Heart left ventricle (tissue), 16 donors: ENCODE results near the gene MRPL24. TPM values are rescaled to one million over a fixed set of nuclear protein-coding genes. Genes with fewer than 3 reads are reported as not detected.

ENCODE experiments used
- ATAC-seq, 4 donors: fragments of 200-7000 bp; cut with Tn5 transposase; one replicate each; pipeline ENCODE4 v1.9.1; 2020 to 2022; ENCODE audit warnings: moderate library complexity in 4 of 4, mild to moderate bottlenecking in 3 of 4, moderate number of reproducible peaks in 1 of 4
- DNase-seq, 5 donors: peaks; one replicate each; pipeline ENCODE4 v3.0.0-alpha.2; 2020
- H3K27ac ChIP-seq, 12 donors: fragments of 200-600 bp; sonication (generic) in 4 of 12; one replicate each; pipeline versions ENCODE4 v1.5.0 to v1.8.0; 2016 to 2022; ENCODE audit warnings: mild to moderate bottlenecking in 2 of 12
- H3K27me3 ChIP-seq, 9 donors: fragments of 200-600 bp; sonication (generic) in 2 of 9; one replicate each; pipeline versions ENCODE4 v1.5.1 to v1.8.0; 2016 to 2022; ENCODE audit warnings: mild to moderate bottlenecking in 3 of 9
- H3K36me3 ChIP-seq, 9 donors: fragments of 200-600 bp; sonication (generic) in 2 of 9; one replicate each; pipeline versions ENCODE4 v1.5.0 to v1.8.0; 2018 to 2022; ENCODE audit warnings: mild to moderate bottlenecking in 2 of 9
- H3K4me1 ChIP-seq, 12 donors: fragments of 200-600 bp; sonication (generic) in 4 of 12; one replicate each; pipeline versions ENCODE4 v1.5.0 to v1.8.0; 2016 to 2022; ENCODE audit warnings: mild to moderate bottlenecking in 3 of 12
- H3K4me3 ChIP-seq, 12 donors: fragments of 200-600 bp; sonication (generic) in 4 of 12; one replicate each; pipeline versions ENCODE4 v1.5.0 to v1.8.0; 2017 to 2022; ENCODE audit warnings: mild to moderate bottlenecking in 9 of 12, moderate library complexity in 4 of 12
- H3K9me3 ChIP-seq, 12 donors: fragments of 200-600 bp; sonication (generic) in 4 of 12; one replicate each; pipeline versions ENCODE4 v1.5.0 to v1.8.0; 2016 to 2022; ENCODE audit warnings: mild to moderate bottlenecking in 1 of 12
- POLR2A ChIP-seq, 2 donors: fragments of 450-650 bp; IDR thresholded peaks; one replicate each; pipeline ENCODE4 v1.6.1; 2017; ENCODE audit warnings: antibody characterized with exemption in 2 of 2, mild to moderate bottlenecking in 2 of 2, moderate library complexity in 2 of 2
- WGBS, 4 donors: extraction: QIAGEN DNeasy Blood & Tissue Kit in 2 of 4; methylation state at CpG; one replicate each; pipeline versions ENCODE4 v1.1.5 to v1.1.7; 2013 to 2018; 5-methylcytosine and 5-hydroxymethylcytosine counted together
- intact Hi-C, 10 donors: fragments of 100-400 bp; cut with DNase I; formaldehyde crosslinking; loops; one replicate each; pipeline versions ENCODE4 v1.11.1 to v1.14.2; 2022
- polyA plus RNA-seq, 2 donors: library from polyadenylated mRNA; stranded (reverse); fragments of 200-250 nt; gene quantifications; one replicate each; pipeline ENCODE4 v1.2.3, GENCODE V29; 2013
- total RNA-seq, 9 donors: library from RNA; depleted of rRNA in 2 of 9; stranded (reverse); fragments of >200 nt in 2 of 9; fragmentation: NEBNext Ultra II Directional in 3 of 9; extraction: Animal tissue kit (Norgen Biotek cat#: 25700) in 3 of 9; gene quantifications; one replicate each; pipeline versions ENCODE4 v1.1.0 to v1.2.4, GENCODE V29; 2016 to 2023
- TF ChIP-seq, protein P1 (sequence below), 12 donors: fragments of 200-600 bp; sonication (generic) in 4 of 12; IDR thresholded peaks; one replicate each; pipeline versions ENCODE4 v1.5.0 to v1.8.0; 2018 to 2022; ENCODE audit warnings: antibody characterized with exemption in 12 of 12, mild to moderate bottlenecking in 5 of 12
- donor health status: ischemic (EF 13 %, LVEDD 7.1; RV severe dilation, severe dysfunction).
- donor health status: healthy with polysubstance abuse.
- donor health status: DM: no; HTN: yes; CAD: no.
- donor health status: DM: no; HTN: no; CAD: no.
- donor health status: ischemic (EF 25% LVEDD 6.9; RV normal size, moderate dysfunction).
- donor health status: ischemic (EF 25% LVEDD 5.7; RV mildly dilated, moderate dysfunction).
- donor health status: healthy.
- donor health status: DM: yes; HTN: yes; CAD: no.
- donor health status: ischemic (EF 35%, LVEDD 5.7; RV mildly dilated, moderate dysfunction).
- donor health status: nonischemic (EF 11% LVEDD 7.7; RV severe dilation, severe dysfunction).
- donor health status: DM: yes; HTN: yes; CAD: no.
- donor health status: PGD.
- donor health status: ischemic (EF 29% LVEDD 5.4; RV normal size, mild dysfunction).
- donor health status: nonischemic (EF 23%, LVEDD 6.1; RV moderate dilation, normal function).

MRPL24 gene
- total and polyA plus RNA-seq, 11 donors = 74.8 to 230 (median 84.8) TPM

DNA sequence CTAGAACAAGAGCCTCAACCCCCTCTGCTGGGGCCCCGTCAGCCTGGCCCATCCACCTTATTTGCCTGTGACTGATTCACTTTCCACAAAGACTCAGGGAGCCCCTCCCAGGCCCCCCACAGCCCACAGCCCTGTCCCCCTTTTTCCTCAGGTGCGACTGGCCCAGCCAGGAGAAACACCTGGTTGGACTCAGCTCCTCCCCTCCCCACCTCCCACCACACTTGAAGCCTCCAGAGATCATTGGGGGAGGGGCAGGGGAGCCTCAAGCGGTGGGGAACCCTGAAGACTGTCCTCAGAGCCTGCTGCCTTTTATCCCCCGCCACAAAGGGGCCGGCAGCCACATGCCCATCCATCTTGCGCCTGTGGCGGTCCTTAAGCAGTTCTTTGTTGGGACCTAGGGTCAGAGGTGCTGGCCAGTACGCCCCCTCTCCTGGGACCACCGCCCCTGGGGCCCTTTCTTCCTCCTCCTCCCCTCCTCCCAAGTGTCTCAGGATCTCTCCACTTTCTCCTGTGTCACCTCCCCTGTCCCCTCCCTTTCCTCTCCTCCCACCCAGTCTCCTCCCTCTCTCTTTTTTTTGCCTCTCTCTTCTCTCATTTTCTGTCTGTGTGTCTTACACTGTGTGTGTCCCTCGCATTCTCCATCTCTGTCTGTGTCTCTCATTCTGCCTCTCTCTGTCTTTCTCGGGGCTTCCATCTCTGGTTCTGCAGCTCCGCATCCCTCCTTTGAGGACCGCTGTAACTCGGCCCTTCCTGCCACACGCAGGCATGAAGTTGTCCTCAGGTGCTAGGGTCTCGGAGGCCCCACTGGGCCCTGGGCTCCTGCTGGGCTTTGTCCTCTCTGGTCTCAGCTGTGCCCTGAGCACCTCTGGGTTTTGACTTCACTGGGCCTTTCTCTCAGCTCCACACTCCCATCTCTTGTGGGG, 47.7 kb downstream of the MRPL24 start:
- TF ChIP-seq, protein P1, sequence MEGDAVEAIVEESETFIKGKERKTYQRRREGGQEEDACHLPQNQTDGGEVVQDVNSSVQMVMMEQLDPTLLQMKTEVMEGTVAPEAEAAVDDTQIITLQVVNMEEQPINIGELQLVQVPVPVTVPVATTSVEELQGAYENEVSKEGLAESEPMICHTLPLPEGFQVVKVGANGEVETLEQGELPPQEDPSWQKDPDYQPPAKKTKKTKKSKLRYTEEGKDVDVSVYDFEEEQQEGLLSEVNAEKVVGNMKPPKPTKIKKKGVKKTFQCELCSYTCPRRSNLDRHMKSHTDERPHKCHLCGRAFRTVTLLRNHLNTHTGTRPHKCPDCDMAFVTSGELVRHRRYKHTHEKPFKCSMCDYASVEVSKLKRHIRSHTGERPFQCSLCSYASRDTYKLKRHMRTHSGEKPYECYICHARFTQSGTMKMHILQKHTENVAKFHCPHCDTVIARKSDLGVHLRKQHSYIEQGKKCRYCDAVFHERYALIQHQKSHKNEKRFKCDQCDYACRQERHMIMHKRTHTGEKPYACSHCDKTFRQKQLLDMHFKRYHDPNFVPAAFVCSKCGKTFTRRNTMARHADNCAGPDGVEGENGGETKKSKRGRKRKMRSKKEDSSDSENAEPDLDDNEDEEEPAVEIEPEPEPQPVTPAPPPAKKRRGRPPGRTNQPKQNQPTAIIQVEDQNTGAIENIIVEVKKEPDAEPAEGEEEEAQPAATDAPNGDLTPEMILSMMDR (IDR thresholded peaks at IDR 0.05) = no peak
- TF ChIP-seq POLR2A (IDR thresholded peaks at IDR 0.05) = no peak
- DNase-seq (peak in 1 of 5 donors; percentile 25), ATAC-seq (no peak)
- intact Hi-C loops = loop anchor here in 4 of 10 donors (5.0 to 10.0 kb wide), 4 partner anchors 172 to 199 kb away; partner anchors contain the start of genes NTRK1 (in 1 of the 4) and PEAR1 (in 1 of the 4)
- no peak overlapping the region for H3K4me3 ChIP-seq
- H3K9me3 ChIP-seq = no peaks in the 10 kb centered on the region
- WGBS, 4 donors = 51 to 64% (median 60%) methylated on average over 15 to 16 of the region's 16 CpGs
- H3K27ac ChIP-seq = no peak overlapping the region
- H3K27me3 ChIP-seq = peaks cover 0 to 44% (median 22%) of the 10 kb centered on the region in 9 donors
- H3K4me1 ChIP-seq = peaks cover 0 to 19% (median 9%) of the 10 kb centered on the region in 12 donors
- no peaks in the 10 kb centered on the region for H3K36me3 ChIP-seq

DNA sequence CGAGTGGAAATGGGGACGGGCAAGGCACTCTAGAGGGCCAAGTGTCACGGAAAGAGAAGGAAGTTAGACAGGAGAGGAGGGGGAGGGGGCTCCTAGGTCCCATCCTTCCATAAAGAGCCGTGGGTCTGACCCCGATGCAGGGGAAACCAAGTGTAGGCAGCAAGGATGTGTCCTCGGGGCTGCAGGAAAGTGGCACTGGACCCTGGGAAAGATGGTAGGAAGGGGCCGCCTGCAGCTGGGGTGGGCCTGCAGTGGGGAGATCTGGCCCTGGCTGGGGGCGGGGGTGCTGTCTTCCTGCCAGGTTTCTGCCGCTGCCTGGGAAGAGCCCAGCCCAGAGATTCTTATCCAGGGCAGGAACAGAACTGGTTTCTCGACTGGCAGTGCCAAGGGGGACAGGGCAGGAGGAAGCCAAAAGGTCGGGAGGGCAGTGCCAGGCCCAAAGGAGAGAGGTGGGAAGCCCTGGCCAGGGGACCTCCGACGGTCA, 48.4 kb downstream of the MRPL24 start:
- no peaks in the 10 kb centered on the region for H3K9me3 ChIP-seq
- H3K27ac ChIP-seq = no peak overlapping the region
- peaks cover 0 to 19% (median 9%) of the 10 kb centered on the region in 12 donors for H3K4me1 ChIP-seq
- H3K4me3 ChIP-seq = no peak overlapping the region
- intact Hi-C loops = loop anchor here in 4 of 10 donors (5.0 to 10.0 kb wide), 4 partner anchors 172 to 200 kb away; partner anchors contain the start of genes NTRK1 (in 1 of the 4) and PEAR1 (in 1 of the 4)
- ATAC-seq = no peak
- H3K36me3 ChIP-seq = no peaks in the 10 kb centered on the region
- H3K27me3 ChIP-seq = peaks cover 0 to 44% (median 22%) of the 10 kb centered on the region in 9 donors
- DNase-seq = peak in 1 of 5 donors; percentile 47
- WGBS, 4 donors = 25 to 34% (median 26%) methylated on average over 13 of the region's 13 CpGs
- no peak for TF ChIP-seq POLR2A (IDR thresholded peaks at IDR 0.05)
- TF ChIP-seq, protein P1 (IDR thresholded peaks at IDR 0.05) = no peak

DNA sequence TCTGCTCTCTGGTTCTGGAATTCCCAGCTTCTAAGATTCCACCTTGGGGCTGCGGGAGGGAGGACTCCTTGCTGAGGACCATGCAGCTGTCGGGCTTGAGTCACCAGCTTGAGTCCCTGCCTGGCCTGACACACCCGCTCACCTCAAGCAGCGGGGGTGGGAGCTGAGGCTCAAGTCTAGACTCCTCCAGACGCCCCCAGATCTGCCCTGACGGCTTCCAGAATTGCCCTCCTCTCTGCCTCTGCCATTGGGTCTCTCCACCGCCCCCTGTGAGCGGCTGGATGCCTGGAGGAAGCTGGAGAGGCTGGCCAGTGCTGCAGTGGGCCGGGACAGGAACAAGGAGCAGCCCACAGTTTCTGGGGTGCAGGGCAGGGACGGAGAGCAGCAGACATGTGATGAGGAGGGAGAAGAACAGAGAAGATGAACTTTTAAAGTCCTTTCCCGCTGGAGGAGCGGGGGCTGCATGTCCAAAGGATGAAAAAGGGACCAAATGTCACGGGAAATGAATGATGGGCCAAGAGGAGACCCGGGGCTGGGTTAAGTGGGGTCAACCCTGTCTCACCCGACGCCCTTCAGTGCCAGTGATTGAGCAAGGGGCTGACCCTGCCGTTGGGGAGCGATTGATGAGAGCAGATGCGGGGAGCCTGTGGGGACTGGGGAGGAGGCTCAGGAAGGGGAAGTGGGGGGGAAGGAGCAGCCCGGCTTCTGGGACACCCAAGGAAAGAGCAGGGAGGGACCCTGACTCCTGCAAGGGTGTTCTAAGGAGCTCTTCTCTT, 49.0 kb downstream of the MRPL24 start:
- H3K4me3 ChIP-seq = no peak overlapping the region
- 49 to 63% (median 52%) methylated on average over 19 to 20 of the region's 20 CpGs for WGBS, 4 donors
- H3K27me3 ChIP-seq = peaks cover 0 to 44% (median 22%) of the 10 kb centered on the region in 9 donors
- H3K27ac ChIP-seq = no peak overlapping the region
- DNase-seq (peak in 1 of 5 donors; percentile 61), ATAC-seq (no peak)
- no peaks in the 10 kb centered on the region for H3K9me3 ChIP-seq
- H3K4me1 ChIP-seq = peaks cover 0 to 19% (median 9%) of the 10 kb centered on the region in 12 donors
- TF ChIP-seq, protein P1 (IDR thresholded peaks at IDR 0.05) = no peak
- TF ChIP-seq POLR2A (IDR thresholded peaks at IDR 0.05) = no peak
- no peaks in the 10 kb centered on the region for H3K36me3 ChIP-seq
- intact Hi-C loops = loop anchor here in 4 of 10 donors (2.0 to 10.0 kb wide), 5 partner anchors 33 to 200 kb away; partner anchors contain the start of genes NTRK1 (in 1 of the 4) and PEAR1 (in 1 of the 4)
